HEK293 (cell line): ENCODE data around the gene PPP1R3F.

Experiments
- CTCF ChIP-seq: fragments of 450-650 bp; formaldehyde crosslinking; IDR thresholded peaks from 2 replicates; pipeline ENCODE4 v1.5.1; 2016; ENCODE audit warnings: missing biosample characterization, missing genetic modification characterization
- EGR2 ChIP-seq: fragments of 450-650 bp; formaldehyde crosslinking; IDR thresholded peaks from 2 replicates; pipeline ENCODE4 v1.5.1; 2016; ENCODE audit warnings: low read depth, missing biosample characterization, missing genetic modification characterization
- PATZ1 ChIP-seq: fragments of 450-650 bp; formaldehyde crosslinking; IDR thresholded peaks from 2 replicates; pipeline ENCODE4 v1.5.1; 2016; ENCODE audit warnings: missing biosample characterization, missing genetic modification characterization
- REST ChIP-seq: fragments of 450-650 bp; formaldehyde crosslinking; IDR thresholded peaks from 2 replicates; pipeline ENCODE4 v1.5.1; 2016; ENCODE audit warnings: missing biosample characterization, missing genetic modification characterization
- ZNF366 ChIP-seq: fragments of 450-650 bp; formaldehyde crosslinking; conservative IDR thresholded peaks from 2 replicates; pipeline ENCODE4 v1.5.1; 2016; ENCODE audit warnings: missing biosample characterization, missing genetic modification characterization
- ZNF704 ChIP-seq: fragments of 450-650 bp; formaldehyde crosslinking; IDR thresholded peaks from 2 replicates; pipeline ENCODE4 v1.5.1; 2016; ENCODE audit warnings: missing biosample characterization, missing genetic modification characterization

GRCh38 chrX:49247346-49247745, 22.2 kb upstream of the PPP1R3F start:
- TF ChIP-seq REST (tag by site-specific recombination), result no peak
- no peak for TF ChIP-seq PATZ1 (tag by site-specific recombination)
- TF ChIP-seq ZNF366, result no peak
- no peak for TF ChIP-seq CTCF (tag by site-specific recombination)
- TF ChIP-seq EGR2 (tag by site-specific recombination), result no peak
- no peak for TF ChIP-seq ZNF704 (tag by site-specific recombination)
